Gastrocnemius medialis (tissue), 4 donors: ENCODE measurements around the gene PYGO1. TPM values are rescaled to one million over a fixed set of nuclear protein-coding genes. Genes with fewer than 3 reads are reported as not detected.
A peak's percentile ranks its signal among the peaks of the same experiment; 100 is the strongest.

ENCODE experiments used
- ATAC-seq, 2 donors: fragments of 150-250 bp; one replicate each; pipeline ENCODE4 v1.9.1; 2016
- DNase-seq, 2 donors: peaks; one replicate each; pipeline ENCODE4 v3.0.0-alpha.2; 2019
- H3K27ac ChIP-seq, 4 donors: fragments of 200-600 bp; sonication (generic); 1 replicate in 1 of 4; 2 replicates in 3 of 4; pipeline ENCODE4 v1.5.1; 2016 to 2018; ENCODE audit warnings: mild to moderate bottlenecking in 2 of 4, moderate library complexity in 1 of 4
- H3K27me3 ChIP-seq, 3 donors: fragments of 200-600 bp; sonication (generic) in 2 of 3; 1 replicate in 1 of 3; 2 replicates in 2 of 3; pipeline versions ENCODE4 v1.5.1 to v1.6.0; 2016 to 2019; ENCODE audit warnings: mild to moderate bottlenecking in 1 of 3, moderate library complexity in 1 of 3
- H3K36me3 ChIP-seq, 2 donors: fragments of 200-600 bp; sonication (generic) in 1 of 2; one replicate each; pipeline ENCODE4 v1.5.1; 2017 to 2018
- H3K4me1 ChIP-seq, 2 donors: fragments of 200-600 bp; sonication (generic) in 1 of 2; one replicate each; pipeline ENCODE4 v1.5.1; 2016 to 2017; ENCODE audit warnings: mild to moderate bottlenecking in 2 of 2
- H3K4me3 ChIP-seq, 4 donors: fragments of 200-600 bp; sonication (generic) in 3 of 4; 1 replicate in 1 of 4; 2 replicates in 3 of 4; pipeline ENCODE4 v1.5.1; 2016 to 2019; ENCODE audit warnings: mild to moderate bottlenecking in 2 of 4
- H3K9me3 ChIP-seq, 3 donors: fragments of 200-600 bp; sonication (generic) in 2 of 3; 1 replicate in 1 of 3; 2 replicates in 2 of 3; pipeline ENCODE4 v1.5.1; 2016 to 2019
- CTCF ChIP-seq, 5 experiments: fragments of 450-650 bp in 3 of 5; fragments of 200-600 bp in 2 of 5; sonication (generic) in 2 of 5; IDR thresholded peaks in 4 of 5; conservative IDR thresholded peaks in 1 of 5; 1 replicate in 4 of 5; 2 replicates in 1 of 5; pipeline ENCODE4 v1.5.1; 2016 to 2019; ENCODE audit warnings: antibody characterized with exemption in 5 of 5, mild to moderate bottlenecking in 3 of 5, moderate library complexity in 3 of 5
- POLR2A ChIP-seq, 2 donors: fragments of 450-650 bp; IDR thresholded peaks; one replicate each; pipeline ENCODE4 v1.6.1; 2017; ENCODE audit warnings: antibody characterized with exemption in 2 of 2, mild to moderate bottlenecking in 2 of 2, moderate library complexity in 2 of 2
- in situ Hi-C, 4 donors: fragments of 200-750 bp; cut with MboI; loops; one replicate each; pipeline versions ENCODE4 v1.15.0 to v1.8.0; 2017; ENCODE audit warnings: low sequenced_read_pairs in 4 of 4
- intact Hi-C: fragments of 100-400 bp; cut with DNase I; formaldehyde crosslinking; loops from one replicate; pipeline ENCODE4 v1.15.1; 2023; ENCODE audit warnings: low total_unique reads
- total RNA-seq, 4 donors: library from RNA; depleted of rRNA; stranded (reverse); fragments of >200 nt; gene quantifications; one replicate each; pipeline versions ENCODE4 v1.1.0 to v1.2.3, GENCODE V29; 2016

The PYGO1 gene
- total RNA-seq, 4 donors from 2014 or later = 26.7 to 39.1 (median 32.3) TPM

- H3K9me3 ChIP-seq = no peaks in the 10 kb centered on the region
- H3K4me3 ChIP-seq = peak overlapping the region; percentile 58 to 76 (median 70)
- no peak for DNase-seq
- no peak for TF ChIP-seq CTCF (IDR thresholded peaks at IDR 0.05 in 4 of 5, conservative IDR thresholded peaks at IDR 0.05 in 1 of 5)
- TF ChIP-seq POLR2A (IDR thresholded peaks at IDR 0.05) = no peak
- intact Hi-C loops = no loop called here
- peak overlapping the region; percentile 88 to 93 (median 92) for H3K27ac ChIP-seq
- peak; percentile 48 to 51 for ATAC-seq
- in situ Hi-C loops = loop anchor here in 1 of 4 donors (5.0 kb wide), 1 partner anchor 50 kb away; no protein-coding TSS in a partner anchor
- H3K36me3 ChIP-seq = no peaks in the 10 kb centered on the region
- no peaks in the 10 kb centered on the region for H3K27me3 ChIP-seq
- peaks cover 3 to 23% of the 10 kb centered on the region in 2 donors for H3K4me1 ChIP-seq
These were observed 650 bp downstream of the PYGO1 start for GRCh38 chr15:55587321-55588069.

- intact Hi-C loops = no loop called here
- no peaks in the 10 kb centered on the region for H3K27me3 ChIP-seq
These were observed 1.3 kb downstream of the PYGO1 start for GRCh38 chr15:55586808-55587207.

DNA sequence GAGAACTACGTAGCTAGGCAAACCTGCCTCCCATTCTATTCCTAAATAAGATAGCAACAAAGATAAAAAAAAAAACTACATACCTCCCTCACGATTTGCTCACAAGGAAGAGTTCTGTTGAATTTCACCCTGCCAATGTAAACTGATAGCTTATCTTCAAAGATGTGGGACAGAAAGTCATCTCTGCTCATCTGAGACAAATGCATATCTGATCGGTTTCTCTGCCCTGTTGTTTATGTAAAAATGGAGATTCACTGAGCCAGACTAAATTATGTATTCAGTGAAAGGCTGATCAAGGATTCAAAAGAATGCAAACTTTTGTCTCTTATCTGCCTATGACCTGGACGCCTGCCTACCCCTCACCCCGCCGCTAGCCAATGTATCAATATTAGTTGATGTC lies 11.2 kb downstream of the PYGO1 start:
- Histone ChIP-seq H3K27me3 (no peaks in the 10 kb centered on the region), H3K4me3 (no peak overlapping the region), H3K27ac (peak overlapping the region in 1 of 4 donors; percentile 25), H3K9me3 (no peaks in the 10 kb centered on the region), H3K4me1 (peaks cover 24 to 34% of the 10 kb centered on the region in 2 donors), H3K36me3 (no peaks in the 10 kb centered on the region)
- TF ChIP-seq POLR2A (IDR thresholded peaks at IDR 0.05) = no peak
- TF ChIP-seq CTCF (IDR thresholded peaks at IDR 0.05 in 4 of 5, conservative IDR thresholded peaks at IDR 0.05 in 1 of 5) = no peak
- no peak for DNase-seq
- no peak for ATAC-seq
- in situ Hi-C loops = no loop called here
- intact Hi-C loops = no loop called here

More at GRCh38 chr15:55586808-55587207, 1.3 kb downstream of the PYGO1 start:
- ATAC-seq (no peak), DNase-seq (no peak)
- Histone ChIP-seq H3K4me3 (peak overlapping the region; percentile 58 to 76 (median 70)), H3K27ac (peak overlapping the region; percentile 88 to 93 (median 92)), H3K9me3 (no peaks in the 10 kb centered on the region), H3K4me1 (peaks cover 3 to 23% of the 10 kb centered on the region in 2 donors), H3K36me3 (no peaks in the 10 kb centered on the region)
- TF ChIP-seq CTCF (IDR thresholded peaks at IDR 0.05 in 4 of 5, conservative IDR thresholded peaks at IDR 0.05 in 1 of 5) (no peak), POLR2A (IDR thresholded peaks at IDR 0.05) (no peak)
- in situ Hi-C loops = loop anchor here in 1 of 4 donors (5.0 kb wide), 1 partner anchor 50 kb away; no protein-coding TSS in a partner anchor

DNA sequence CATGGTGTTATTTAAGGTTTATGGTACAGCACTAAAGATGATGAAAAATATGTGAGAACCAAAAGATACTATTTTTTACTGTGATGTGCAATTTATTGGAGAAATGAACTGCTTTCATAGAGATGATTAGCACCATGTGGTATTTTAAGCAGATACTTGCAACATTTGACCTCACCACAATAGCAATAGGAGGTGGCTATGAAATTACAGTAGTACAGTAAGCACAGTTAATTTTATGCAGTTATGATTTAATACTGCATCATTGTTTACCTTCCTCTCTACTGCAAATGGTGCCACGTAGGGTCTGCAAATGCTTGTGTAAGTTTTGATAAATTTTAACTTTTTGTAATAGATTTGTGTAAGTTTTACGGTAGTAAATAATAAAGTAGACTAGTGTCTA lies 14.0 kb downstream of the PYGO1 start:
- in situ Hi-C loops (no loop called here), intact Hi-C loops (no loop called here)
- H3K4me1 ChIP-seq = peaks cover 26 to 27% of the 10 kb centered on the region in 2 donors
- no peak overlapping the region for H3K4me3 ChIP-seq
- H3K27ac ChIP-seq = peak overlapping the region; percentile 26 to 54 (median 44)
- no peaks in the 10 kb centered on the region for H3K9me3 ChIP-seq
- ATAC-seq = no peak
- TF ChIP-seq POLR2A (IDR thresholded peaks at IDR 0.05) (no peak), CTCF (IDR thresholded peaks at IDR 0.05 in 4 of 5, conservative IDR thresholded peaks at IDR 0.05 in 1 of 5) (no peak)
- no peaks in the 10 kb centered on the region for H3K27me3 ChIP-seq
- H3K36me3 ChIP-seq = no peaks in the 10 kb centered on the region
- no peak for DNase-seq
